K562 (cell line): Measurements from ENCODE around the gene ANO9. TPM values are rescaled to one million over a fixed set of nuclear protein-coding genes. Genes with fewer than 3 reads are reported as not detected.
A peak's percentile ranks its signal among the peaks of the same experiment; 100 is the strongest.

Source experiments
- POLR2G ChIP-seq: fragments of 200-400 bp; formaldehyde crosslinking; IDR thresholded peaks from 2 replicates; pipeline ENCODE4 v1.6.1; 2017; ENCODE audit warnings: low read depth, mild to moderate bottlenecking, antibody characterized with exemption, low read length, moderate library complexity
- PYGO2 ChIP-seq: fragments of 450-650 bp; IDR thresholded peaks from 2 replicates; pipeline ENCODE4 v1.6.1; 2016; ENCODE audit warnings: mild to moderate bottlenecking, missing genetic modification characterization, moderate library complexity, missing compliant biosample characterization
- ZNF316 ChIP-seq: fragments of 450-650 bp; IDR thresholded peaks from 2 replicates; pipeline ENCODE4 v1.6.1; 2016
- ZNF431 ChIP-seq: sonication (generic); formaldehyde crosslinking; IDR thresholded peaks from 2 replicates; pipeline ENCODE4 v1.8.0; 2022; ENCODE audit warnings: mild to moderate bottlenecking, missing genetic modification reagents
- ZNF830 ChIP-seq: fragments of 250-450 bp; sonication (Bioruptor Pico); IDR thresholded peaks from 2 replicates; pipeline ENCODE4 v1.5.0; 2021; ENCODE audit warnings: mild to moderate bottlenecking
- polyA plus RNA-seq, 8 experiments: library from polyadenylated mRNA; depleted of rRNA in 4 of 8; stranded (reverse) in 5 of 8; unstranded in 3 of 8; fragments of >200 nt; fragmentation: Nextera tagmentation in 2 of 8; fragmentation: Illumina TruSeq in 1 of 8; extraction: Ambion mirVana in 2 of 8; extraction: Trizol in 1 of 8; gene quantifications; 2 replicates each; pipeline versions ENCODE4 v1.2.1 to v1.2.3, GENCODE V29; 2011 to 2014; ENCODE audit warnings: inconsistent platforms in 1 of 8, missing spikeins in 1 of 8
- total RNA-seq, 7 experiments: library from RNA; depleted of rRNA in 6 of 7; stranded (reverse); fragments of >200 nt in 6 of 7; fragmentation: Illumina TruSeq in 2 of 7; extraction: Trizol in 2 of 7; gene quantifications; 2 replicates each; pipeline versions ENCODE4 v1.2.1 to v1.2.3, GENCODE V29; 2011 to 2021; ENCODE audit warnings: low replicate concordance in 1 of 7
- TF ChIP-seq, protein P1 (sequence below): fragments of 250-450 bp; sonication (Bioruptor Pico); IDR thresholded peaks from 2 replicates; pipeline ENCODE4 v1.8.0; 2022; ENCODE audit warnings: moderate library complexity, mild to moderate bottlenecking, inconsistent platforms
- TF ChIP-seq, protein P2 (sequence below): sonication (generic); formaldehyde crosslinking; IDR thresholded peaks from 2 replicates; pipeline ENCODE4 v1.8.0; 2023; ENCODE audit warnings: mild to moderate bottlenecking, missing genetic modification reagents

The ANO9 gene
- total and polyA plus RNA-seq, 9 of the 15 experiments (the other 6 are each of a cell fraction or from before 2014, with no cell fraction given): 0.20 to 14.5 (median 4.5) TPM

DNA sequence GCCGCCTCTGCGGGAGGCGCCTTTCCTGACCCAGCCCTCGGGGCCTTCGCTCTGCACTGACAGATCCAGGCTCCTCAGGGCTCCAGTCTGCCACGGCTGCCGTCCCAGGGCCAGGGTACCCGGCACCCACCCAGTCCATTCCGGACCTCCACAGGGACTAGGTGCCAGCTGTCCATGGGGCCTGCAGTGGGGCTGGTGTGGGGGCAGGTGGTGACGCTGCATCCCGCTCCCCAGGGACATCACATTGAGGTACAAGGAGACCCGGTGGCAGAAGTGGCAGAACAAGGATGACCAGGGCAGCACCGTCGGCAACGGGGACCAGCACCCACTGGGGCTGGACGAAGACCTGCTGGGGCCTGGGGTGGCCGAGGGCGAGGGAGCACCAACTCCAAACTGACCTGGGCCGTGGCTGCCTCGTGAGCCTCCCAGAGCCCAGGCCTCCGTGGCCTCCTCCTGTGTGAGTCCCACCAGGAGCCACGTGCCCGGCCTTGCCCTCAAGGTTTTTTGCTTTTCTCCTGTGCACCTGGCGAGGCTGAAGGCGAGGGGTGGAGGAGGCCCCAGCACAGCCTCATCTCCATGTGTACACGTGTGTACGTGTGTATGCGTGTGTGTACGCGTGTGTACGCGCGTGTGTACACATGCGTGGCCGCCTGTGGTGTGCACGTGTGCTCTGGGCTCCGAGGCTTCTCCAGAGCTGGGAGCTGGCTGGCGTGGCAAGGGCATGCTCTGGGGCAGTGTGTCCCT, 48.5 kb upstream of the ANO9 start (continued):
- TF ChIP-seq, protein P1, sequence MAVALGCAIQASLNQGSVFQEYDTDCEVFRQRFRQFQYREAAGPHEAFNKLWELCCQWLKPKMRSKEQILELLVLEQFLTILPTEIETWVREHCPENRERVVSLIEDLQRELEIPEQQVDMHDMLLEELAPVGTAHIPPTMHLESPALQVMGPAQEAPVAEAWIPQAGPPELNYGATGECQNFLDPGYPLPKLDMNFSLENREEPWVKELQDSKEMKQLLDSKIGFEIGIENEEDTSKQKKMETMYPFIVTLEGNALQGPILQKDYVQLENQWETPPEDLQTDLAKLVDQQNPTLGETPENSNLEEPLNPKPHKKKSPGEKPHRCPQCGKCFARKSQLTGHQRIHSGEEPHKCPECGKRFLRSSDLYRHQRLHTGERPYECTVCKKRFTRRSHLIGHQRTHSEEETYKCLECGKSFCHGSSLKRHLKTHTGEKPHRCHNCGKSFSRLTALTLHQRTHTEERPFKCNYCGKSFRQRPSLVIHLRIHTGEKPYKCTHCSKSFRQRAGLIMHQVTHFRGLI: no peak
- TF ChIP-seq ZNF830 (CRISPR knock-in tag) (no peak), ZNF431 (CRISPR knock-in tag) (no peak), POLR2G (peak; percentile 24; the same call in 1 of the 2 replicates), ZNF316 (no peak), PYGO2 (no peak)
- TF ChIP-seq, protein P2, sequence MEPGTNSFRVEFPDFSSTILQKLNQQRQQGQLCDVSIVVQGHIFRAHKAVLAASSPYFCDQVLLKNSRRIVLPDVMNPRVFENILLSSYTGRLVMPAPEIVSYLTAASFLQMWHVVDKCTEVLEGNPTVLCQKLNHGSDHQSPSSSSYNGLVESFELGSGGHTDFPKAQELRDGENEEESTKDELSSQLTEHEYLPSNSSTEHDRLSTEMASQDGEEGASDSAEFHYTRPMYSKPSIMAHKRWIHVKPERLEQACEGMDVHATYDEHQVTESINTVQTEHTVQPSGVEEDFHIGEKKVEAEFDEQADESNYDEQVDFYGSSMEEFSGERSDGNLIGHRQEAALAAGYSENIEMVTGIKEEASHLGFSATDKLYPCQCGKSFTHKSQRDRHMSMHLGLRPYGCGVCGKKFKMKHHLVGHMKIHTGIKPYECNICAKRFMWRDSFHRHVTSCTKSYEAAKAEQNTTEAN (CRISPR knock-in tag): no peak
